HCT116 (cell line): ENCODE results near the gene SOBP.

Experiments used
- CEBPB ChIP-seq: IDR thresholded peaks from 2 replicates; pipeline ENCODE4 v1.6.1; 2012; ENCODE audit warnings: low read depth
- EGR1 ChIP-seq: IDR thresholded peaks from 2 replicates; pipeline ENCODE4 v1.6.1; 2012; ENCODE audit warnings: low read depth
- EZH2 ChIP-seq: fragments of 200-600 bp; sonication (generic); IDR thresholded peaks from 2 replicates; pipeline ENCODE4 v1.6.1; 2017; ENCODE audit warnings: antibody characterized with exemption, mixed run types
- JUND ChIP-seq: IDR thresholded peaks from 2 replicates; pipeline ENCODE4 v1.6.1; 2012
- MAX ChIP-seq: IDR thresholded peaks from 2 replicates; pipeline ENCODE4 v1.6.1; 2012
- POLR2A ChIP-seq: IDR thresholded peaks from 2 replicates; pipeline ENCODE4 v1.7.0; 2011; ENCODE audit warnings: borderline replicate concordance; ENCODE audit not compliant: insufficient read depth, insufficient read length; ENCODE audit errors: extremely low read depth
- POLR2AphosphoS5 ChIP-seq: IDR thresholded peaks from 2 replicates; pipeline ENCODE4 v1.6.1; 2011; ENCODE audit warnings: mild to moderate bottlenecking, low read depth, low read length, moderate library complexity
- SIN3A ChIP-seq: IDR thresholded peaks from 2 replicates; pipeline ENCODE4 v1.6.1; 2012; ENCODE audit warnings: low read depth
- TCF7L2 ChIP-seq: IDR thresholded peaks from 2 replicates; pipeline ENCODE4 v1.7.0; 2011; ENCODE audit warnings: borderline replicate concordance, inconsistent platforms; ENCODE audit not compliant: insufficient read depth, insufficient read length; ENCODE audit errors: extremely low read depth
- TF ChIP-seq, protein P1 (sequence below), 3 experiments: fragments of 200-600 bp in 1 of 3; sonication (generic) in 1 of 3; IDR thresholded peaks in 2 of 3; conservative IDR thresholded peaks in 1 of 3; 2 replicates each; pipeline ENCODE4 v1.5.1; 2012 to 2017; ENCODE audit warnings: low read depth in 2 of 3, low read length in 2 of 3, antibody characterized with exemption in 1 of 3, borderline replicate concordance in 1 of 3, control low read depth in 1 of 3, mild to moderate bottlenecking in 1 of 3, mixed read lengths in 1 of 3, mixed run types in 1 of 3, moderate library complexity in 1 of 3; ENCODE audit not compliant: insufficient read depth in 1 of 3
- TF ChIP-seq, protein P2 (sequence below): IDR thresholded peaks from 2 replicates; pipeline ENCODE4 v1.6.1; 2012; ENCODE audit warnings: low read depth

GRCh38 chr6:107466062-107466461 lies 23.9 kb upstream of the SOBP start:
- TF ChIP-seq, protein P1, sequence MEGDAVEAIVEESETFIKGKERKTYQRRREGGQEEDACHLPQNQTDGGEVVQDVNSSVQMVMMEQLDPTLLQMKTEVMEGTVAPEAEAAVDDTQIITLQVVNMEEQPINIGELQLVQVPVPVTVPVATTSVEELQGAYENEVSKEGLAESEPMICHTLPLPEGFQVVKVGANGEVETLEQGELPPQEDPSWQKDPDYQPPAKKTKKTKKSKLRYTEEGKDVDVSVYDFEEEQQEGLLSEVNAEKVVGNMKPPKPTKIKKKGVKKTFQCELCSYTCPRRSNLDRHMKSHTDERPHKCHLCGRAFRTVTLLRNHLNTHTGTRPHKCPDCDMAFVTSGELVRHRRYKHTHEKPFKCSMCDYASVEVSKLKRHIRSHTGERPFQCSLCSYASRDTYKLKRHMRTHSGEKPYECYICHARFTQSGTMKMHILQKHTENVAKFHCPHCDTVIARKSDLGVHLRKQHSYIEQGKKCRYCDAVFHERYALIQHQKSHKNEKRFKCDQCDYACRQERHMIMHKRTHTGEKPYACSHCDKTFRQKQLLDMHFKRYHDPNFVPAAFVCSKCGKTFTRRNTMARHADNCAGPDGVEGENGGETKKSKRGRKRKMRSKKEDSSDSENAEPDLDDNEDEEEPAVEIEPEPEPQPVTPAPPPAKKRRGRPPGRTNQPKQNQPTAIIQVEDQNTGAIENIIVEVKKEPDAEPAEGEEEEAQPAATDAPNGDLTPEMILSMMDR (IDR thresholded peaks at IDR 0.05 in 2 of 3, conservative IDR thresholded peaks at IDR 0.05 in 1 of 3; ENCODE audit: borderline replicate concordance in 1 of 3, insufficient read depth in 1 of 3, low read depth in 2 of 3, low read length in 2 of 3): no peak
- TF ChIP-seq POLR2AphosphoS5: no peak
- TF ChIP-seq POLR2A: no peak
- no peak for TF ChIP-seq JUND
- no peak for TF ChIP-seq SIN3A
- TF ChIP-seq EGR1: no peak
- no peak for TF ChIP-seq MAX
- TF ChIP-seq EZH2: no peak
- no peak for TF ChIP-seq TCF7L2
- TF ChIP-seq, protein P2, sequence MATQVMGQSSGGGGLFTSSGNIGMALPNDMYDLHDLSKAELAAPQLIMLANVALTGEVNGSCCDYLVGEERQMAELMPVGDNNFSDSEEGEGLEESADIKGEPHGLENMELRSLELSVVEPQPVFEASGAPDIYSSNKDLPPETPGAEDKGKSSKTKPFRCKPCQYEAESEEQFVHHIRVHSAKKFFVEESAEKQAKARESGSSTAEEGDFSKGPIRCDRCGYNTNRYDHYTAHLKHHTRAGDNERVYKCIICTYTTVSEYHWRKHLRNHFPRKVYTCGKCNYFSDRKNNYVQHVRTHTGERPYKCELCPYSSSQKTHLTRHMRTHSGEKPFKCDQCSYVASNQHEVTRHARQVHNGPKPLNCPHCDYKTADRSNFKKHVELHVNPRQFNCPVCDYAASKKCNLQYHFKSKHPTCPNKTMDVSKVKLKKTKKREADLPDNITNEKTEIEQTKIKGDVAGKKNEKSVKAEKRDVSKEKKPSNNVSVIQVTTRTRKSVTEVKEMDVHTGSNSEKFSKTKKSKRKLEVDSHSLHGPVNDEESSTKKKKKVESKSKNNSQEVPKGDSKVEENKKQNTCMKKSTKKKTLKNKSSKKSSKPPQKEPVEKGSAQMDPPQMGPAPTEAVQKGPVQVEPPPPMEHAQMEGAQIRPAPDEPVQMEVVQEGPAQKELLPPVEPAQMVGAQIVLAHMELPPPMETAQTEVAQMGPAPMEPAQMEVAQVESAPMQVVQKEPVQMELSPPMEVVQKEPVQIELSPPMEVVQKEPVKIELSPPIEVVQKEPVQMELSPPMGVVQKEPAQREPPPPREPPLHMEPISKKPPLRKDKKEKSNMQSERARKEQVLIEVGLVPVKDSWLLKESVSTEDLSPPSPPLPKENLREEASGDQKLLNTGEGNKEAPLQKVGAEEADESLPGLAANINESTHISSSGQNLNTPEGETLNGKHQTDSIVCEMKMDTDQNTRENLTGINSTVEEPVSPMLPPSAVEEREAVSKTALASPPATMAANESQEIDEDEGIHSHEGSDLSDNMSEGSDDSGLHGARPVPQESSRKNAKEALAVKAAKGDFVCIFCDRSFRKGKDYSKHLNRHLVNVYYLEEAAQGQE: no peak
- no peak for TF ChIP-seq CEBPB
